ENCODE results near the gene CXCR4. TPM values are rescaled to one million over a fixed set of nuclear protein-coding genes. Genes with fewer than 3 reads are reported as not detected.
A peak's percentile ranks its signal among the peaks of the same experiment; 100 is the strongest.

The CXCR4 gene
- polyA plus RNA-seq, 1 of the 3 experiments (the other 2 are of a cell fraction), result 0.48 TPM

GRCh38 chr2:136143603-136144451 is 25.9 kb upstream of the CXCR4 start (continued):
- TF ChIP-seq, protein P1, sequence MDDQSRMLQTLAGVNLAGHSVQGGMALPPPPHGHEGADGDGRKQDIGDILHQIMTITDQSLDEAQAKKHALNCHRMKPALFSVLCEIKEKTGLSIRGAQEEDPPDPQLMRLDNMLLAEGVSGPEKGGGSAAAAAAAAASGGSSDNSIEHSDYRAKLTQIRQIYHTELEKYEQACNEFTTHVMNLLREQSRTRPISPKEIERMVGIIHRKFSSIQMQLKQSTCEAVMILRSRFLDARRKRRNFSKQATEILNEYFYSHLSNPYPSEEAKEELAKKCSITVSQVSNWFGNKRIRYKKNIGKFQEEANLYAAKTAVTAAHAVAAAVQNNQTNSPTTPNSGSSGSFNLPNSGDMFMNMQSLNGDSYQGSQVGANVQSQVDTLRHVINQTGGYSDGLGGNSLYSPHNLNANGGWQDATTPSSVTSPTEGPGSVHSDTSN (IDR thresholded peaks at IDR 0.05), result no peak
- TF ChIP-seq EP300 (IDR thresholded peaks at IDR 0.05; ENCODE audit: borderline replicate concordance in 1 of 2, low read depth in 1 of 2, low read length in 1 of 2), result peak in 1 of 2 experiments; percentile 73; a peak in 1 of 4 replicates
- peak; percentile 12; the same call in 1 of the 2 replicates for TF ChIP-seq RAD21 (IDR thresholded peaks at IDR 0.05; ENCODE audit: low read length)
- TF ChIP-seq GATA2 (CRISPR knock-in tag; IDR thresholded peaks at IDR 0.05), result peak; percentile 90
- no peak for TF ChIP-seq NRF1 (IDR thresholded peaks at IDR 0.05; ENCODE audit: low read depth, low read length)
- TF ChIP-seq, protein P2, sequence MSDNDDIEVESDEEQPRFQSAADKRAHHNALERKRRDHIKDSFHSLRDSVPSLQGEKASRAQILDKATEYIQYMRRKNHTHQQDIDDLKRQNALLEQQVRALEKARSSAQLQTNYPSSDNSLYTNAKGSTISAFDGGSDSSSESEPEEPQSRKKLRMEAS (IDR thresholded peaks at IDR 0.05; ENCODE audit: low read depth), result no peak
- TF ChIP-seq RFX5 (IDR thresholded peaks at IDR 0.05; ENCODE audit: low read length), result no peak
- no peak for TF ChIP-seq JUND (IDR thresholded peaks at IDR 0.05)
- TF ChIP-seq CHD2 (IDR thresholded peaks at IDR 0.05; ENCODE audit: low read length, partially characterized antibody), result no peak
- TF ChIP-seq MXI1 (IDR thresholded peaks at IDR 0.05; ENCODE audit: low read depth, low read length), result no peak; the same call in 1 of the 2 replicates
- TF ChIP-seq SIN3A (IDR thresholded peaks at IDR 0.05; ENCODE audit: borderline replicate concordance, low read depth, low read length), result no peak
- TF ChIP-seq FOSL2 (IDR thresholded peaks at IDR 0.05; ENCODE audit: borderline replicate concordance, low read depth), result no peak
- peak; percentile 16; the same call in 1 of the 2 replicates for TF ChIP-seq RCOR1 (IDR thresholded peaks at IDR 0.05; ENCODE audit: low read length)
- TF ChIP-seq TEAD4 (IDR thresholded peaks at IDR 0.05; ENCODE audit: borderline replicate concordance, insufficient read depth), result no peak

- DNase-seq, result peak; percentile 74
- Histone ChIP-seq H4K20me1 (ENCODE audit: insufficient read depth) (no peaks in the 10 kb centered on the region), H3K27me3 (ENCODE audit: insufficient read depth) (no peaks in the 10 kb centered on the region), H3K9me3 (no peaks in the 10 kb centered on the region), H3K27ac (ENCODE audit: low read depth in 2 of 2, low read length in 1 of 2) (peak overlapping the region in 1 of 2 experiments; percentile 88; a peak in 2 of 4 replicates), H3K4me3 (ENCODE audit: low read depth in 2 of 2, low read length in 1 of 2) (no peak overlapping the region), H3K9me2 (no peaks in the 10 kb centered on the region), H3K9ac (no peak overlapping the region), H3K36me3 (replicated peaks in 1 of 2; ENCODE audit: control insufficient read depth in 1 of 2, insufficient read depth in 2 of 2, low read length in 1 of 2) (no peaks in the 10 kb centered on the region), H3K4me2 (no peak overlapping the region), H3K79me2 (ENCODE audit: insufficient read depth) (no peaks in the 10 kb centered on the region), H3F3A (replicated peaks; ENCODE audit: insufficient read depth) (no peaks in the 10 kb centered on the region), H3K4me1 (ENCODE audit: control insufficient read depth in 1 of 2, insufficient read depth in 2 of 2, low read depth in 1 of 2, low read length in 1 of 2) (peaks cover 0 to 29% of the 10 kb centered on the region in 2 experiments; a peak in 2 of 4 replicates), H2AFZ (ENCODE audit: low read depth) (no peak overlapping the region)
- ChIA-PET CTCF (interaction anchor here (0.6 to 1.4 kb wide), 4 partner anchors 13 to 243 kb away, joined by 3 read pairs; no protein-coding TSS in a partner anchor), POLR2A (no interaction called here)
- TF ChIP-seq RAD21 (IDR thresholded peaks at IDR 0.05; ENCODE audit: low read length) (peak; percentile 12; the same call in 1 of the 2 replicates), MEF2A (IDR thresholded peaks at IDR 0.05; ENCODE audit: borderline replicate concordance, low read depth) (no peak), FOSL2 (IDR thresholded peaks at IDR 0.05; ENCODE audit: borderline replicate concordance, low read depth) (no peak), EP300 (IDR thresholded peaks at IDR 0.05; ENCODE audit: borderline replicate concordance in 1 of 2, low read depth in 1 of 2, low read length in 1 of 2) (peak in 1 of 2 experiments; percentile 55; a peak in 2 of 4 replicates), FOXJ3 (CRISPR knock-in tag; IDR thresholded peaks at IDR 0.05) (0 out of 2 replicates have a peak, but pooled peaks have one; percentile 42), GATA2 (CRISPR knock-in tag; IDR thresholded peaks at IDR 0.05) (peak; percentile 60)
- 9% methylated on average over 7 of the region's 7 CpGs for WGBS (ENCODE audit: low lambda C conversion rate)
Observed at GRCh38 chr2:136141510-136142149, 23.7 kb upstream of the CXCR4 start.

All from SK-N-SH (cell line).